ENCODE data around the gene PTPN20.
"Not testable (repeated sequence)": the region's sequence is repeated elsewhere in the genome, so short reads cannot be mapped to it uniquely, and the experiment has no call there.

GRCh38 chr10:46907185-46908117, 3.8 kb upstream of the PTPN20 start:
- not testable (repeated sequence) for TF ChIP-seq PKNOX1, ZNF384, FOXK2, ELF4 (IDR thresholded peaks at IDR 0.05)
